ENCODE data around the gene NOC3L.

NOC3L gene

GRCh38 chr10:94349327-94349726 is 13.4 kb downstream of the NOC3L start:
- no peak for TF ChIP-seq CTCF (IDR thresholded peaks at IDR 0.05; ENCODE audit: control insufficient read depth, extremely low read depth, insufficient read depth)
- no peak overlapping the region for H3K4me3 ChIP-seq (ENCODE audit: low read depth, low read length)
- DNase-seq (ENCODE audit: low read depth): no peak

DNA sequence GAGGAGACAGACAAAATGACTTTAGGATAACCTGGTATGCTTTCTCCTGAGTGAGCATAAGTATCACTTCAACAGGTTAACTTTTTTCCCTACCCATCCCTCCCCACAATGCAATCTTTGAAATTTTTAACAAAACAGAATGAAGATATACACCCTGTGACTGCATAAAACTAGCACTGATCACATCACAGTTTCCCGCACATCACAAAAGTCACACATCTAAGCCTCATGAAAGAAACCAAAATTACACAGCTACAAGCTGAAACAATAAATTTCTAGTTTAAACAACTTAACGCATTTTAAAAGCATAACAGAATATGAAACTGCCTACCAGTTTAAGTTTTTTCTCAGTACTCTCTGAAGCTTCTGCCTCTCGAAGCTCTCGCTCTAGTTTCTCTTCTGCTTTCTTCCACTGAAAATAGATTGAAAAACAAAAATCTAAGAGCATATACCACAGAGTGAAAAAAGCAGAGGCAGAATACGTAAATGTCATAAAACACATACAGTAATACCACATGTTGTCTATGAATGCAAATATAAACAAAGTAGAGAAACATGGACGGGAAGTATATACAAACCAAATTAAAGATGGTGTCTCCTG is 18.1 kb downstream of the NOC3L start:
- no peak for TF ChIP-seq CTCF (IDR thresholded peaks at IDR 0.05; ENCODE audit: control insufficient read depth, extremely low read depth, insufficient read depth)
- no peak overlapping the region for H3K4me3 ChIP-seq (ENCODE audit: low read depth, low read length)

DNA sequence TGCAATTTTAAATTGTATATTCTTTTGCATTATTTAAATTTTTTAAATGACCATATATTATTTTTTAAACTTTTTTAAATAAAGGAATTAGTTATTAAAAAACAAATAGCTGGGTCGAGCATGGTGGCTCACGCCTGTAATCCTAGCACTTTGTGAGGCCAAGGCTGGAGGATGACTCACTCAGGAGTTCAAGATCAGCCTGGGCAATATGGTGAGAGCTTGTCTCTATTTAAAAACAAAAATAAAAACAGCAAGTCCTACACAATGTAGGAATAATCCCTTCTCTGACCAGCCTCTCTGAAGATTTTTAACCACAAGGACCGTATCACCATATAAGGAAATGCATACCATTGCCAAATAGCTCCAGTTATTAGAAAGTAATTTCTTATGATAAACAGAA is 19.6 kb downstream of the NOC3L start:
- no peak overlapping the region for H3K4me3 ChIP-seq (ENCODE audit: low read depth, low read length)
- DNase-seq (ENCODE audit: low read depth): no peak
- TF ChIP-seq CTCF (IDR thresholded peaks at IDR 0.05; ENCODE audit: control insufficient read depth, extremely low read depth, insufficient read depth): no peak

More for the DNA sequence above, 18.1 kb downstream of the NOC3L start:
- no peak for DNase-seq (ENCODE audit: low read depth)

DNA sequence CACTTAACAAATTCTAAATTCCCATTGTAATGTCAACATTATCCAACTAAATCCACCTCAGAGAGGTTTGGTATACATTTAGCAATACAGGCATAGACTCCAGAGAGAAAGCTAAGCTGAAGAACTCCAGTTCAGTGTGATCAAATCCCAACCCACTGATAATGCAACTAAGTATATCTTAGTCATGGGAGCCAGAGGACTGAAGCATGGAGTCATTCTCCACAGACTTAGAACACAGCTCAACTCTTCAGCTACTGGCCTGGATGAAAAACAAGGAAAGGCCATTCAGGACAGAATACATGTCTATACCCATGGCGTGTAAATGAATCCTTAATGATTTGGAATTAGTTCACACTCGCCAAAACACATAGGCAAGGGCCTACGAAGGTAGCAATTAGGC is 27.9 kb downstream of the NOC3L start:
- TF ChIP-seq CTCF (IDR thresholded peaks at IDR 0.05; ENCODE audit: control insufficient read depth, extremely low read depth, insufficient read depth): no peak
- no peak for DNase-seq (ENCODE audit: low read depth)
- no peak overlapping the region for H3K4me3 ChIP-seq (ENCODE audit: low read depth, low read length)

- H3K4me3 ChIP-seq (ENCODE audit: low read depth, low read length): no peak overlapping the region
- TF ChIP-seq CTCF (IDR thresholded peaks at IDR 0.05; ENCODE audit: control insufficient read depth, extremely low read depth, insufficient read depth): no peak
- DNase-seq (ENCODE audit: low read depth): no peak
These were observed 29.7 kb downstream of the NOC3L start for GRCh38 chr10:94333051-94333450.

DNA sequence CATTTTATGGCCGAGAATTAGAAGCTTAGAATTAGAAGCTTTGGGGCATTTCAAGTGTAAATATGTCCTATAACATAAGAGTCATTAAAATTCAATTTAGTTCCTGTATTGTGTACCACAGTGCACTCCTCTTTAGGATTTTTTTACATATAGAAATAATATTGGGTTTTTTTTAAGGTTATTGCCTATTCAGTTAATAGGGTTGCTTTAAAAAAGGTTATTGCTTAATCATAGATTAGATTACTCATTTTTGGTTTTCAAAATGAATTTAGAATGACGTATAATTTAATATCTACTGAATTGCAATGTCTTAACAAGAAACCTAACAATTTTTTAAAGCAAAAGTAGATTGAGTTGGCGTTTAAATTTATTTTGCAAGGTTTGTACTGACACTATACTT is 34.1 kb downstream of the NOC3L start:
- TF ChIP-seq CTCF (IDR thresholded peaks at IDR 0.05; ENCODE audit: control insufficient read depth, extremely low read depth, insufficient read depth): no peak
- DNase-seq (ENCODE audit: low read depth): no peak
- no peak overlapping the region for H3K4me3 ChIP-seq (ENCODE audit: low read depth, low read length)

DNA sequence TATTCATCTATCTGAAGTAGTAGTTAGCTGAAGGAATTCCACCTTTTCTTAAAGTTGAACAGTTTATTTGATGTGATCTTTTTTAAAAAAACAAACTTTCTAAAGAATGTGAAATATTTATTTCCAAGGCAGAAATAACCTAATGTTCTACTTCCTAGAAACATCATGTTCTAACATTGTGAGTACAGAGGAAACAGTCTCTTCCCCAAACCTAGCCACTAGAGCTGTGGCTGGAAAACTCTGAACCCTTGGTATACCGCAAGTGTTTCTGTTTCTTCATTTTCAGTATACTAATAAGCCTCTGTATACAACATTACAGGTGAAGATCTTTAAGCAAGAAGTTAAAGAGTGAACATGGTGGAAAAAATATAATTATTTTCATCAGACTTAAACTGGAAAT is 35.1 kb downstream of the NOC3L start:
- DNase-seq (ENCODE audit: low read depth): no peak
- H3K4me3 ChIP-seq (ENCODE audit: low read depth, low read length): no peak overlapping the region
- TF ChIP-seq CTCF (IDR thresholded peaks at IDR 0.05; ENCODE audit: control insufficient read depth, extremely low read depth, insufficient read depth): no peak

All from LNCaP clone FGC (cell line).